ENCODE results near the gene TMOD1.

GRCh38 chr9:97638666-97639065 lies 137.2 kb downstream of the TMOD1 start:
- TF ChIP-seq EZH2phosphoT487 (IDR thresholded peaks at IDR 0.05; ENCODE audit: borderline replicate concordance, low read depth) (no peak), RFX5 (IDR thresholded peaks at IDR 0.05; ENCODE audit: low read length) (no peak), CTCF (IDR thresholded peaks at IDR 0.05) (peak; percentile 39), POLR2AphosphoS5 (IDR thresholded peaks at IDR 0.05; ENCODE audit: low read depth, low read length) (no peak), SMC3 (IDR thresholded peaks at IDR 0.05; ENCODE audit: low read depth, low read length) (no peak), RAD21 (IDR thresholded peaks at IDR 0.05; ENCODE audit: low read length) (no peak), MAX (IDR thresholded peaks at IDR 0.05; ENCODE audit: low read depth) (no peak), MXI1 (IDR thresholded peaks at IDR 0.05; ENCODE audit: low read depth, low read length) (no peak), EP300 (IDR thresholded peaks at IDR 0.05; ENCODE audit: borderline replicate concordance in 1 of 2, low read depth in 1 of 2, low read length in 1 of 2) (no peak), YY1 (IDR thresholded peaks at IDR 0.05; ENCODE audit: low read depth) (no peak)
